HCEC 1CT (cell line): ENCODE results near the gene PMPCB.
"Not testable (repeated sequence)": the region's sequence is repeated elsewhere in the genome, so short reads cannot be mapped to it uniquely, and the experiment has no call there.

Experiments used
- DNase-seq: peaks from one replicate; pipeline ENCODE4 v3.0.0-alpha.2; 2017

PMPCB gene, protein sequence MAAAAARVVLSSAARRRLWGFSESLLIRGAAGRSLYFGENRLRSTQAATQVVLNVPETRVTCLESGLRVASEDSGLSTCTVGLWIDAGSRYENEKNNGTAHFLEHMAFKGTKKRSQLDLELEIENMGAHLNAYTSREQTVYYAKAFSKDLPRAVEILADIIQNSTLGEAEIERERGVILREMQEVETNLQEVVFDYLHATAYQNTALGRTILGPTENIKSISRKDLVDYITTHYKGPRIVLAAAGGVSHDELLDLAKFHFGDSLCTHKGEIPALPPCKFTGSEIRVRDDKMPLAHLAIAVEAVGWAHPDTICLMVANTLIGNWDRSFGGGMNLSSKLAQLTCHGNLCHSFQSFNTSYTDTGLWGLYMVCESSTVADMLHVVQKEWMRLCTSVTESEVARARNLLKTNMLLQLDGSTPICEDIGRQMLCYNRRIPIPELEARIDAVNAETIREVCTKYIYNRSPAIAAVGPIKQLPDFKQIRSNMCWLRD

DNA sequence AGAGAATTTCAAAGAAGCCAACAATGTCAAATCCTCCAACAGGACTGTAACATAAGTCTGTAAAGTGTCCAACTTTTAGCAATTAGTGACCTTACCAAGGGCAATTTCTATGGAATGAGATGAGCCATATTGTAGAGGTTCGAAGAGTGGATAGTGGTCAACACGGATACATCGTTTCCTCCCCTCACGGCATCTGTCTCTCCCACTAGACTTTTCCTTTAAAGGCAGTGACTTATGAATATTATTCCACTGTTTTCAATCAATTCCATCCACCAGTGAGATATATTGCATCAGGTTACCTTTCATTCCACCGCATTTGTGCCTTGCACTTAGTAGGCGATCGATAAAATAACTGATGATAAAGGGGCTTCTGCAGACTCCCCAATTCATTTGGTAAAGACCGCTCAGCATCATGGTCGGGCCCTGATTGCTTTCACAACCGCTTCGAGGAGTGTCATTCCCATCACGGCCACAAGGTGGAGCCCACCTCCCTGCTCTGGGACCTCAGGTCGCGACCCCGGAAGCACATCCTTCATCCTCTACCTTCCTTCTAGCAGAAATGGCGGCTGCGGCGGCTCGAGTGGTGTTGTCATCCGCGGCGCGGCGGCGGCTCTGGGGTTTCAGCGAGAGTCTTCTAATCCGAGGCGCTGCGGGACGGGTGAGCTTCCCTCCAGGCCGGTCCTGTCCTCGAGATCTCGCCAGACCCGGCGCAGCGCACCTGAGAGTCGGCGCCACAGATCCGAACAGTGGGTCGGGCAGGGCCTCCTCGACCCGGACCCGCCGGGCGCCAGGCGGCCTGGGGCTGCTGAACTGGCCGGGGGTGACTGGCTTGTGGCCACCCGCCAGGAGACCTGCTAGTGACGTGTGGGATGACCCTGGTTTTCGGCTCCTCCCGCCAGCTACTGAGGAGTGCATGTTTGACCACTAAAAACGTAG is at the start of gene PMPCB:
Gene PMPCB, plus strand, starts transcription at position 535 of the 936 bp plus-strand sequence. Its CDS starts 25 bp downstream, at position 560.
- peak; percentile 86 for DNase-seq

- not testable (repeated sequence) for DNase-seq
Measured at GRCh38 chr7:103253699-103254506, 43.3 kb upstream of the PMPCB start.

DNA sequence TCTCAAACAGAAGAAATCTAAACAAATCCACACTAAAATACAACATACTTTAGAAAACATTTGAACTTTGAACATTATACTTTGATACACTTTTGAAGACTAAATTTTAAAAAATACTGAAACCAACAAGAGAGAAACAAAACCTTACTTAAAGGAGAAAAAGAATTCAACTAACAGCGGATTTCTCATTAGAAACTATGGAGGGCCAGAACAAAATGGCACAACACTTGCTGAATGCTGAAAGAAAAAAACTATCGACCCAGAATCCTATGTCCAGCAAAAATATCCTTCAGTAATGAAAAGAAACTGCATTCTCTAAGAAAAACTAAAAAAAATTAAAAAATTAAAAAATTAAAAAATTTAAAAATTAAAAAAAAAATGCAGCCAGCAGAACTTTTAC is 33.2 kb upstream of the PMPCB start:
- DNase-seq: not testable (repeated sequence)

DNA sequence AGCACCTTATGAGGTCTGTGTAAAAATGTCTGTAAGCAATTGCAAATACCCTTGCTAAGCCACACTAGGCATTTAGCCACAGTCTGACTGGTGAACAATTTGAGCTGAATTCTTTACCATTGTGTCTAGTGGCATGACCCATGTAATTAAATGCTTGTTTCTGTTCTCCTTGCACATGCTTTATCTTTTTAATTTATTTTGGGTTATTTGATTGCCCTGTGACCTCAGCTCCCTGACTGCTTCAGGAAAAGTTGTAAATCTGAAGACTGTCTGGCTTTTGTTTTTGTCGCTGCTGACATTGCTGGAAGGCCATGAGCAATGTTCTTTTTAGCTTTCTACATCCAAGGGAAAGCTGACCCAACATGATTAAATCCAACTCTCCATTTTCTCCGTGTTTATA is 31.0 kb upstream of the PMPCB start:
- DNase-seq: not testable (repeated sequence)

DNA sequence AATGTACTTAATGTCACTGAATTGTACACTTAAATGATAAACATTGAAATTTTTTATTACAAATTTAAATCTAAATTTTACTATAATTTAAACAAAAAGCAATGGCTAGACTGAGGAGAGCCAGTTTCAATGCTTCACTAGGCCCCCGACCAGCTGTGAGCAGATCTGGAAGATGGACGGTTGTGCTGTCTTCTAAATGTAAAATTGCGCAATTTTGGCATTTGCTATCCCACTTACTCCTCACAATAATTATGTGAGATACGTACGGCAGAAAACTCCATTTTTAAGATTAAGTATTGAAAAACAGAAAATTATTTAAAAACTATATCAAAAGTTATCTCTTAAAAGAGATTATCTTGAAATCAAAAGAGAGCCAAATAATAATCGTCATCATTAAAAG is 23.9 kb upstream of the PMPCB start:
- not testable (repeated sequence) for DNase-seq

DNA sequence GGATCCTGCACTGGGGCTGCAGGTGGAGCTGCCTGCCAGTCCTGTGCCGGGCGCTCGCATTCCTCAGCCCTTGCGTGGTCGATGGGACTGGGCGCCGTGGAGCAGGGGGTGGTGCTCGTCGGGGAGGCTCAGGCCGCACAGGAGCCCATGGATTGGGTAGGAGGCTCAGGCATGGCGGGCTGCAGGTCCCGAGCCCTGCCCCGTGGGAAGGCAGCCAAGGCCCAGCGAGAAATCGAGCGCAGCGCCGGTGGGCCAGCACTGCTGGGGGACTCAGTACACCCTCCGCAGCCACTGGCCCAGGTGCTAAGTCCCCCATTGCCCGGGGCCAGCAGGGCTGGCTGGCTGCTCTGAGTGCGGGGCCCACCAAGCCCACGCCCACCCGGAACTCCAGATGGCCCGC is 22.4 kb upstream of the PMPCB start:
- not testable (repeated sequence) for DNase-seq

DNA sequence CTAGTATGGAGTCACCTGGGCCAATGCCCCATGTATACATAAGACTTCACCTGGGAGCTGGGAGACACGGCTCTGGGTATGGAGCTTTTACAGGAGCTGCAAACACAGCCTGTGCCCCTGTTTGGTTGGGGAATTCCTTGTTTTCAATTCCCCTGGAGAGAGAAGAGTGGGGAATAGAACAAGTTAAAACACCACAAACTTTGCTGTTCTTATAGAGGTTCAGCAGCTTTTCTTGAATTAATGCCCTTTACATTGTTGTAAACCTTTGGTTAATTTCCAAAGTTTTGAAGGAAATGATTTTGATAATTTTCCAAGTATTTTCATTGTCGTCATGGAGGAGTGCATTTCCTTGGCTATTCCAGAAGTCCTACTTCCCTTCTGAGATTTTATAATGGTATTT is 19.0 kb upstream of the PMPCB start:
- not testable (repeated sequence) for DNase-seq

DNA sequence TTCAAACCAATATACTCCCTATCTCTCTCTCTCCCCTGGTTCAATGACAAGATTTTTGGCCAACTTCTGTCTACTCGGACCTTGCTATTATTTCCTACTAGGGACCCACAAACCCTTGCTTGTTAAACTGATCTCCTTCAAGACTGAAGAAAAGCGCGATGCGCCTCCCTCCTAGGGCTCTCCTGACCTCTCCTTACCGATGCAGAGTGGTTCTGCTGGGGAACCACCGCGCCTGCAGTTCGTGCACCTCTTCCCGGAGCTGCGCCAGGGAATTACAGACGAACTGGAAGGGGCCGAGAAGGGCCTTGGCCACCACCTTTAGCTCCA is 17.6 kb upstream of the PMPCB start:
- not testable (repeated sequence) for DNase-seq

GRCh38 chr7:103279963-103280802 is 17.1 kb upstream of the PMPCB start:
- DNase-seq: not testable (repeated sequence)

DNA sequence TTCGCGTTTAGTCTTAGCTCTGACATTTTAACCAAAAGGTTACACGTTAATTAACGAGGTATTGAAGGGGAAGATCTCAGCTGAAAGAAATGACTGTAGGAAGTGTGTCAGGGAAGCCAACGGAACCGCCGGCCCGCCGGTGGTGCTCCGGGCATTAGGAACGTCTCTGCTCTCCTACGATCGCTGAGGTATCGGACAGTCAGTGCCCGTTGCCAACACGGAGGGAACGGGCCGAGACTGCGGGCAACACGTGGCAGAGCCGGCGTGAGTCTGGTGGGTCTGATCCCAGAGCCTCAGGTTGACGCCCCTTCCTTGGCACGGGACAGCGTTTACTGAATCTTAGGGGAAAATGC is 16.5 kb upstream of the PMPCB start:
- not testable (repeated sequence) for DNase-seq

GRCh38 chr7:103282802-103283427 is 14.3 kb upstream of the PMPCB start:
- not testable (repeated sequence) for DNase-seq

DNA sequence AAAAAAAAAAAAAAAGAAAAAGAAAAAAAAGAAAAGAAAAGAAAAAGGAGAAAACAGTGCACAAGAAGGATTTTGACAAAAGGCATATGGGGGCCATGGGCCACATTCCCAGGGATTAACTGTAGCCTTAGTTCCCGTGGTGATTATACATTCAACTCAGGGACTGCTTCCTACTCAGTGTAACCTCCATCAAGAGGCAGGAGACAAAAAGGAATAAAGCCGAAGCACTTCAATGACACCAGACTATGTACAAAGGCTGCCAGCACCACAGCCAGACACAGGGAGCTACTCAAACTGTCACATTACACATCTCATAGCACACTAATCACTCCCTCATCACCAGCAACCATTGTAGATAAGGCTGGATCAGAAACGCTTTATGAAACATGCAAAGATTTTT is 5.1 kb upstream of the PMPCB start:
- DNase-seq: no peak

DNA sequence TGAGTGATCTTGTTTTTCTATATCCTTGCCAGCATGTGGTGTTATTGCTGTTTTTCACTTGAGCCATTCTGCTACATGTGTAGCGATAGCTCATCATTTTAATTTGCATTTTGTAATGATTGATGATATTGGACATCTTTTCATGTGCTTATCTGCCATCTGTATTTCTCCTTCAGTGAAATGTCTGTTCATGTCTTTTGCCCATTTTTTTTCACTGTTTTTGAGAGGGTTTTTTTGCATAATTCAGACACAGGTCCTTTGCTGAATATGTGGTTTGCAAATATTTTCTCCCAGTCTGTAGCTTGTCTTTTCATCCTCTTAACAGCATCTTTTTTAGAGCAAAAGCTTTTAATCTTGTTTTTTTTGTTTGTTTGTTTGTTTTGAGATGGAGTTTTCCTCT is 3.7 kb upstream of the PMPCB start:
- DNase-seq: no peak

DNA sequence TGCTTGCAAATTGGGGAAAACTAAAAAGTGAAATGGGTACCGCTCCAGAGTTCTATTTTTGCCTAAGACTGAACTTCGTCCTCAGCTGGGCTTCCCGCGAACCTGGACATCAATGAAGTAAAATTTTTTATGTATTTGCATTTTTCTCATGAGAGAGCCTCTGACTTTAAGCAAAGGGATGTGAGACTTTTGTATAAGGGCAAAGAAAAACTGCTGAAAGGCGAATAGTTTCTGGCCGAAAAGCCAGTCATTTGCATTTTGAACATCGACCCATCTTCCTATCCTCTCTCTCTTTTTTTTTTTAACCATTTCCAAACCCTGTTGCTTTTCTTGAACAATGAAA is 573 bp downstream of the PMPCB start:
- no peak for DNase-seq

- DNase-seq: no peak
Measured at GRCh38 chr7:103299660-103300059, 2.4 kb downstream of the PMPCB start.

DNA sequence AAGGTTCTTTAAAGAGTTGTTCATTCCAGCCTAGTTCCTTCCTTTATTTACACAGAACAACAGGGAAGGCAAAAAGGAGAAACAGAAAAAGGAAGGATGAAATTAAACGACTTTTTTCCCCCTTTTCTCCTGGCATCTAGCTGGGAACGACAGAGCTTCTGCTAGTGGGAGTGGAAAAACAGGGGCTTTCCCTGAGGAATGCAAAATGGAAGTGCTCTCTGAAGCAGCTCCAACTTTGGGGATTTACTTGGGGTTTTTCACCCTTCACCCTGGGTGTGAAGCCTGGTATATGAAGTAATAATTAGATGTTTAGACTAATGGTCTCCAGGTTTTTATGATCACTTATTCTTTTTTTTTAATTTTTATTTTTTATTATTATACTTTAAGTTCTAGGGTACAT is 4.2 kb downstream of the PMPCB start:
- no peak for DNase-seq

DNA sequence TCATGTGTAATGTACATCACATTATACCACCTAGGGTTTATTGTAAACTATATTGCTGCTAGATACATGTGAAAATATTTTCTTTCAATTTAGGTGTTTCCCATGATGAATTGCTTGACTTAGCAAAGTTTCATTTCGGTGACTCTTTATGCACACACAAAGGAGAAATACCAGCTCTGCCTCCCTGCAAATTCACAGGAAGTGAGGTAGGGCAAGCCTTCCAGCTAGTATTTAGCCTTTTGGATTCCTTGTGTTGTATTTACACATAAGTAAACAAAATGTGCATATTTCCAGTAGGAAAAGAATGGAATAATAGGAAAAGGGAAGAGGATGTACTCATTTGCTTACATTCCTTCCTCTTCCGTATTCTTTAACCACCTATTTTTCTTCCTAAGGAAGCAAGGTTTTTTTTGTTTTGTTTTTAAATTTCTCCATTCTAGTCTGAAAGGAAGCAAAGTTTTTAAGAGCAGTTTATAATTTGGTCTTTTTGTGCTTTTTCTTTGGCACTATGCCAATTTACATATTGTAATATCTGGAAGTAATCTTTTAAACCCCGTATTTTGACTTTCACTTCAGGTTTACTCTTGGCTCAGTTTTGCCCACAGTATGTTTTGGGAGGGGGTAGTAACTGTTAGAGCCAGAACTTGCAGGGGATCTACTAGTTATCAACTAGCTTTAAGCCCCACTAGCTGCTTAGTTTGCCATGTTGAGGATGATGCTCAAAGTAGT is 10.4 kb downstream of the PMPCB start:
- no peak for DNase-seq

DNA sequence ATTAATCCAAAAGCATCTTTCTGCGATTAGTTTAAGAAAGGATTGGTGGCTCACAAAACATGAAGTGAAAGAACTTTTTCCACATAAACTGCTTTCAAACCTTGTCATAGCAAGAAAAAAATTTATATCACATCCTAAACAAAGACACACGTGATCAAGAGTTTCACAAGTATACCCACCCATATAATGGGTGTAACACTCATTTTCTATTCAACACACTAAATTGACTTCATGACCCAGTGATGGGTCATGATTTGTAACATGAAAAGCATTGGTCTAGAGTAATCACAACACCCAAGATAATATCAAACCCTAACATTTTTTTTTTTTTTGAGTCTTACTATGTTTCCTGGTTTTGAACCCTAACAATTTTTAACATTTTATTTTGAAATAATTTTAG is 17.6 kb downstream of the PMPCB start:
- no peak for DNase-seq

GRCh38 chr7:103316380-103316941 is 19.2 kb downstream of the PMPCB start:
- no peak for DNase-seq

GRCh38 chr7:103317009-103317408 is 19.8 kb downstream of the PMPCB start:
- no peak for DNase-seq

DNA sequence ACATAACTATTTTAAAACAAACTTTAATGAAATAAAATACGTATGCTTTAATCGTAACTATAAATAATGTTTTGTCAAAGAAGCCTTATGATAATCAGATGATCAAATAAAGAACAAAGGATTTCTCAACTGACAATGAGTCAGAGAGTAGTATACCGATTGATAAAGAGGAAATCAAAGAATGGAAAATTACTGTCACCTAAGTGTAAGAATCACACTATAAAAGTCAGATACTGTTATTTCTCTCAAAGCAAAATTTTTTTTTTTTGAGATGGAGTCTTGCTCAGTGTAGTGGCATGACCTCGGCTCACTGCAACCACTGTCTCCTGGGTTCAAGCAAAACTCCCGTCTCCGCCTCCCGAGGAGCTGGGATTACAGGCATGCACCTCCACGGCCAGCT is 28.5 kb downstream of the PMPCB start:
- no peak for DNase-seq
